PC-9 (cell line): ENCODE results near the gene GMIP.

Source experiments
- CTCF ChIP-seq: fragments of 200-600 bp; sonication (generic); conservative IDR thresholded peaks from 2 replicates; pipeline ENCODE4 v1.6.1; 2017; ENCODE audit warnings: mixed run types, antibody characterized with exemption, mild to moderate bottlenecking, moderate library complexity
- EZH2 ChIP-seq: fragments of 200-600 bp; sonication (generic); IDR thresholded peaks from 2 replicates; pipeline ENCODE4 v1.8.0; 2017; ENCODE audit warnings: antibody characterized with exemption, low read depth

GRCh38 chr19:19615086-19615485, 28.4 kb downstream of the GMIP start:
- TF ChIP-seq CTCF (no peak), EZH2 (no peak)
